Esophagus squamous epithelium (tissue), 4 donors: ENCODE data around the gene WRAP53.

Experiments
- CTCF ChIP-seq, 6 experiments: fragments of 450-650 bp in 4 of 6; fragments of 200-600 bp in 2 of 6; sonication (generic) in 2 of 6; IDR thresholded peaks; one replicate each; pipeline ENCODE4 v1.5.1; 2016 to 2019; ENCODE audit warnings: antibody characterized with exemption in 6 of 6, mild to moderate bottlenecking in 4 of 6, moderate library complexity in 4 of 6
- POLR2A ChIP-seq, 4 donors: fragments of 450-650 bp; IDR thresholded peaks; one replicate each; pipeline ENCODE4 v1.6.1; 2017; ENCODE audit warnings: antibody characterized with exemption in 4 of 4, mild to moderate bottlenecking in 4 of 4, moderate library complexity in 3 of 4

GRCh38 chr17:7650509-7651096 is 37.7 kb upstream of the WRAP53 start, which contains the start of gene ATP1B2:
- TF ChIP-seq CTCF (IDR thresholded peaks at IDR 0.05) (no peak), POLR2A (IDR thresholded peaks at IDR 0.05) (no peak)
